22Rv1 (cell line): ENCODE results near the gene GRSF1.
A peak's percentile ranks its signal among the peaks of the same experiment; 100 is the strongest.

Experiments
- H3K27ac ChIP-seq: fragments of 450-650 bp; 2 replicates; pipeline ENCODE4 v1.5.1; 2017
- CTCF ChIP-seq: fragments of 450-650 bp; IDR thresholded peaks from 2 replicates; pipeline ENCODE4 v1.5.1; 2017; ENCODE audit warnings: mild to moderate bottlenecking
- ZFX ChIP-seq: fragments of 450-650 bp; IDR thresholded peaks from 2 replicates; pipeline ENCODE4 v1.6.1; 2017; ENCODE audit warnings: antibody characterized with exemption, borderline replicate concordance

Gene GRSF1

GRCh38 chr4:70839589-70840093 is at the start of gene GRSF1:
GRSF1 (minus strand) TSS chr4:70839890; CDS start chr4:70839827, 63 bp downstream.
- H3K27ac ChIP-seq: peak within 1 kb of the TSS; percentile 91
- TF ChIP-seq CTCF (0 out of 2 replicates have a peak, but pooled peaks have one; percentile 7), ZFX (no peak)

GRCh38 chr4:70885174-70885573 is 45.5 kb upstream of the GRSF1 start:
- TF ChIP-seq ZFX (no peak), CTCF (no peak)
- no peak overlapping the region for H3K27ac ChIP-seq

- TF ChIP-seq CTCF (no peak), ZFX (no peak)
- no peak overlapping the region for H3K27ac ChIP-seq
Observed at GRCh38 chr4:70880739-70881138, 41.0 kb upstream of the GRSF1 start.

GRCh38 chr4:70877556-70877955 is 37.9 kb upstream of the GRSF1 start:
- H3K27ac ChIP-seq: no peak overlapping the region
- TF ChIP-seq CTCF: no peak
- TF ChIP-seq ZFX: no peak

GRCh38 chr4:70874268-70875156 is 34.8 kb upstream of the GRSF1 start:
- no peak overlapping the region for H3K27ac ChIP-seq
- TF ChIP-seq CTCF: no peak
- TF ChIP-seq ZFX: no peak

- no peak overlapping the region for H3K27ac ChIP-seq
- TF ChIP-seq CTCF (no peak), ZFX (no peak)
Observed at GRCh38 chr4:70873216-70873615, 33.5 kb upstream of the GRSF1 start.

GRCh38 chr4:70868778-70869177 is 29.1 kb upstream of the GRSF1 start:
- TF ChIP-seq ZFX: no peak
- TF ChIP-seq CTCF: no peak
- no peak overlapping the region for H3K27ac ChIP-seq
